ENCODE measurements around the gene NDUFS1.
"Not testable (repeated sequence)": the region's sequence is repeated elsewhere in the genome, so short reads cannot be mapped to it uniquely, and the experiment has no call there.

NDUFS1 gene

GRCh38 chr2:206159346-206160124 lies at the start of gene NDUFS1, which contains the start of gene EEF1B2:
NDUFS1 (minus strand) TSS chr2:206159444; CDS start chr2:206153678, 5,766 bp downstream.
EEF1B2 (plus strand) TSS chr2:206159895; CDS start chr2:206159980, 85 bp downstream.
- peak; percentile 95 to 96 for DNase-seq

- no peak for DNase-seq
Measured at GRCh38 chr2:206208900-206209299, 49.7 kb upstream of the NDUFS1 start.

GRCh38 chr2:206207316-206207715 lies 48.1 kb upstream of the NDUFS1 start:
- DNase-seq: not testable (repeated sequence)

- no peak for DNase-seq
Measured at GRCh38 chr2:206204710-206205109, 45.5 kb upstream of the NDUFS1 start.

- no peak for DNase-seq
Measured at GRCh38 chr2:206203331-206203730, 44.1 kb upstream of the NDUFS1 start.

GRCh38 chr2:206202446-206202845 lies 43.2 kb upstream of the NDUFS1 start:
- DNase-seq: no peak

- DNase-seq: no peak
Measured at GRCh38 chr2:206201075-206201848, 42.0 kb upstream of the NDUFS1 start.

- DNase-seq: no peak
Measured at GRCh38 chr2:206198677-206199076, 39.4 kb upstream of the NDUFS1 start.

- DNase-seq: no peak
Measured at GRCh38 chr2:206193671-206194357, 34.6 kb upstream of the NDUFS1 start.

GRCh38 chr2:206192157-206192556 lies 32.9 kb upstream of the NDUFS1 start:
- no peak for DNase-seq

GRCh38 chr2:206190689-206191088 lies 31.4 kb upstream of the NDUFS1 start:
- no peak for DNase-seq

GRCh38 chr2:206190111-206190510 lies 30.9 kb upstream of the NDUFS1 start:
- DNase-seq: no peak

GRCh38 chr2:206189691-206190090 lies 30.4 kb upstream of the NDUFS1 start:
- no peak for DNase-seq

GRCh38 chr2:206181526-206181925 lies 22.3 kb upstream of the NDUFS1 start:
- DNase-seq: not testable (repeated sequence)

GRCh38 chr2:206176901-206177300 lies 17.7 kb upstream of the NDUFS1 start:
- no peak for DNase-seq

- DNase-seq: no peak
Measured at GRCh38 chr2:206176121-206176520, 16.9 kb upstream of the NDUFS1 start.

GRCh38 chr2:206173147-206173546 lies 13.9 kb upstream of the NDUFS1 start:
- no peak for DNase-seq

- not testable (repeated sequence) for DNase-seq
Measured at GRCh38 chr2:206171624-206172397, 12.6 kb upstream of the NDUFS1 start.

GRCh38 chr2:206168230-206168629 lies 9.0 kb upstream of the NDUFS1 start:
- not testable (repeated sequence) for DNase-seq

GRCh38 chr2:206164261-206164862 lies 5.1 kb upstream of the NDUFS1 start:
- peak in 1 of 2 experiments; percentile 23 for DNase-seq

- DNase-seq: no peak
Measured at GRCh38 chr2:206163251-206163880, 4.1 kb upstream of the NDUFS1 start.

GRCh38 chr2:206162401-206162800 lies 3.2 kb upstream of the NDUFS1 start:
- not testable (repeated sequence) for DNase-seq

Data from activated CD4-positive, alpha-beta T cell treated with anti-CD3 and anti-CD28 coated beads, Interleukin-2, amount 50 U/mL, for 4 hours (primary cell).